ENCODE results near the gene CEP44. TPM values are rescaled to one million over a fixed set of nuclear protein-coding genes. Genes with fewer than 3 reads are reported as not detected.
A peak's percentile ranks its signal among the peaks of the same experiment; 100 is the strongest.

The CEP44 gene
- total and polyA plus RNA-seq, 2 experiments from 2014 or later: 6.1 to 8.1 TPM

GRCh38 chr4:174279433-174280155 lies 4.1 kb upstream of the CEP44 start:
- H3K27ac ChIP-seq: no peak overlapping the region
- H3F3A ChIP-seq (ENCODE audit: insufficient read depth): peaks cover 3% of the 10 kb centered on the region; the same call in 1 of the 2 replicates
- peaks cover 13% of the 10 kb centered on the region; the same call in 1 of the 2 replicates for H3K4me1 ChIP-seq (ENCODE audit: insufficient read depth)
- DNase-seq: no peak
- H4K20me1 ChIP-seq (ENCODE audit: insufficient read depth): no peaks in the 10 kb centered on the region
- H3K9me3 ChIP-seq (ENCODE audit: low read depth): no peaks in the 10 kb centered on the region
- in situ Hi-C loops (cut with MboI): no loop called here
- H3K79me2 ChIP-seq (ENCODE audit: insufficient read depth): peaks cover 88% of the 10 kb centered on the region
- H3K36me3 ChIP-seq (ENCODE audit: low read depth): peaks cover 8% of the 10 kb centered on the region; the same call in 1 of the 2 replicates
- H3K9ac ChIP-seq: no peak overlapping the region
- TF ChIP-seq EZH2phosphoT487 (IDR thresholded peaks at IDR 0.05; ENCODE audit: insufficient read depth, low read depth): no peak
- no peak for TF ChIP-seq EZH2 (IDR thresholded peaks at IDR 0.05; ENCODE audit: insufficient read depth, poor library complexity, severe bottlenecking)
- H3K4me2 ChIP-seq (ENCODE audit: unreplicated experiment): no peak overlapping the region
- H3K4me3 ChIP-seq: no peak overlapping the region
- no peaks in the 10 kb centered on the region for H3K9me2 ChIP-seq (ENCODE audit: insufficient read depth)
- no peak overlapping the region for H2AFZ ChIP-seq
- 79 to 82% methylated on average over 3 of the region's 3 CpGs for WGBS, 2 experiments (ENCODE audit: low coverage in 1 of 2, low lambda C conversion rate in 2 of 2, missing lambda C conversion rate in 2 of 2)
- no peaks in the 10 kb centered on the region for H3K27me3 ChIP-seq (replicated peaks; ENCODE audit: insufficient read depth)

GRCh38 chr4:174281182-174281737 lies 2.5 kb upstream of the CEP44 start:
- H3K4me3 ChIP-seq: peak overlapping the region; percentile 5
- no peak overlapping the region for H3K27ac ChIP-seq
- no peaks in the 10 kb centered on the region for H3K27me3 ChIP-seq (replicated peaks; ENCODE audit: insufficient read depth)
- H4K20me1 ChIP-seq (ENCODE audit: insufficient read depth): no peaks in the 10 kb centered on the region
- peaks cover 6% of the 10 kb centered on the region; the same call in 1 of the 2 replicates for H3F3A ChIP-seq (ENCODE audit: insufficient read depth)
- peak overlapping the region; percentile 97; the same call in 1 of the 2 replicates for H3K9ac ChIP-seq
- no peaks in the 10 kb centered on the region for H3K9me3 ChIP-seq (ENCODE audit: low read depth)
- TF ChIP-seq EZH2 (IDR thresholded peaks at IDR 0.05; ENCODE audit: insufficient read depth, poor library complexity, severe bottlenecking) (no peak), EZH2phosphoT487 (IDR thresholded peaks at IDR 0.05; ENCODE audit: insufficient read depth, low read depth) (no peak)
- H3K79me2 ChIP-seq (ENCODE audit: insufficient read depth): peaks cover 88% of the 10 kb centered on the region
- in situ Hi-C loops (cut with MboI): no loop called here
- no peak overlapping the region for H2AFZ ChIP-seq
- H3K4me2 ChIP-seq (ENCODE audit: unreplicated experiment): peak overlapping the region; percentile 98
- 78 to 80% methylated on average over 5 of the region's 5 CpGs for WGBS, 2 experiments (ENCODE audit: low coverage in 1 of 2, low lambda C conversion rate in 2 of 2, missing lambda C conversion rate in 2 of 2)
- H3K4me1 ChIP-seq (ENCODE audit: insufficient read depth): peaks cover 21% of the 10 kb centered on the region
- DNase-seq: no peak
- peaks cover 8% of the 10 kb centered on the region; the same call in 1 of the 2 replicates for H3K36me3 ChIP-seq (ENCODE audit: low read depth)
- no peaks in the 10 kb centered on the region for H3K9me2 ChIP-seq (ENCODE audit: insufficient read depth)

GRCh38 chr4:174281901-174282300 lies 1.8 kb upstream of the CEP44 start:
- in situ Hi-C loops (cut with MboI): no loop called here
- Histone ChIP-seq H4K20me1 (ENCODE audit: insufficient read depth) (no peaks in the 10 kb centered on the region), H2AFZ (no peak overlapping the region), H3K9ac (peak overlapping the region; percentile 97), H3K27me3 (replicated peaks; ENCODE audit: insufficient read depth) (no peaks in the 10 kb centered on the region), H3K27ac (peak overlapping the region; percentile 98), H3K36me3 (ENCODE audit: low read depth) (peaks cover 8% of the 10 kb centered on the region; the same call in 1 of the 2 replicates), H3K9me2 (ENCODE audit: insufficient read depth) (no peaks in the 10 kb centered on the region), H3K4me3 (peak overlapping the region; percentile 95), H3K4me1 (ENCODE audit: insufficient read depth) (peaks cover 21% of the 10 kb centered on the region), H3K9me3 (ENCODE audit: low read depth) (no peaks in the 10 kb centered on the region), H3K4me2 (ENCODE audit: unreplicated experiment) (peak overlapping the region; percentile 98), H3K79me2 (ENCODE audit: insufficient read depth) (peaks cover 88% of the 10 kb centered on the region), H3F3A (ENCODE audit: insufficient read depth) (peaks cover 6% of the 10 kb centered on the region; the same call in 1 of the 2 replicates)
- TF ChIP-seq EZH2phosphoT487 (IDR thresholded peaks at IDR 0.05; ENCODE audit: insufficient read depth, low read depth): no peak
- no peak for TF ChIP-seq EZH2 (IDR thresholded peaks at IDR 0.05; ENCODE audit: insufficient read depth, poor library complexity, severe bottlenecking)
- peak; percentile 31 for DNase-seq

DNA sequence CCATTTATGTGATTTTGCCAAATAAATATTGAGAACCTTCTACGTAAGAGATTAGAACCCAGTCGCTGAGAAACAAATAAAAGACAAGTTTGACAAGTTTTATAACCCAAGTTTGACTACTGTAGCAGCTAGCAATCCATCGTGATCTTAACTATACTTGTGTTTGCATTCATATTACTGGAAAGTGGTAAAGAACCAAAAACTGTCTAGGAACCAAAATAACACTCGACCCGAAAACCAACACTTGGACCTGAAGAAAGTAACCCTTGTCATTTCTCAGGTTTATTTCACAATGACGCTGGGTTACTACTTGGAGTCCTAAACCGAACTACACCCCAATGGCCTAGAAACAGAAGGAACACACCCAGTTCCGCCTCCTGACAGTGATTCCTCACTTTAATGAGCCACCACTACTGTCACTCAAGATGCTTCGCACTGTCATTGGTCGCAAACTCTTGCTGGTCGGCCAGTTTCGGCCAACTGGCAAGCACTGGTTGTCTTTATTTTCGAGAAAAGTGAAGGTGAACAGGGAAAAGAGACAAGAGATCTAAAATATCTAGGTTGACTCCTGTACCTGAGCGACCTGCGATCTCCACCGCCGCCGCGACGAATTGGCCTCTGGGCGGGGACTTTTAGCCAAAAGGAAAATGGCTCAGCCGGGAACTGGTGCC lies 740 bp upstream of the CEP44 start:
- Histone ChIP-seq H3F3A (ENCODE audit: insufficient read depth) (peaks cover 6% of the 10 kb centered on the region; the same call in 1 of the 2 replicates), H4K20me1 (ENCODE audit: insufficient read depth) (no peaks in the 10 kb centered on the region), H3K9ac (peak overlapping the region; percentile 97), H3K4me1 (ENCODE audit: insufficient read depth) (peaks cover 21% of the 10 kb centered on the region), H3K4me3 (peak overlapping the region; percentile 95), H2AFZ (peak overlapping the region; percentile 98), H3K27ac (peak overlapping the region; percentile 98), H3K79me2 (ENCODE audit: insufficient read depth) (peaks cover 88% of the 10 kb centered on the region), H3K9me3 (ENCODE audit: low read depth) (no peaks in the 10 kb centered on the region), H3K27me3 (replicated peaks; ENCODE audit: insufficient read depth) (no peaks in the 10 kb centered on the region), H3K9me2 (ENCODE audit: insufficient read depth) (no peaks in the 10 kb centered on the region), H3K4me2 (ENCODE audit: unreplicated experiment) (peak overlapping the region; percentile 98), H3K36me3 (ENCODE audit: low read depth) (peaks cover 8% of the 10 kb centered on the region; the same call in 1 of the 2 replicates)
- DNase-seq: peak; percentile 96
- WGBS, 2 experiments (ENCODE audit: low coverage in 1 of 2, low lambda C conversion rate in 2 of 2, missing lambda C conversion rate in 2 of 2): 0 to 1% methylated on average over 22 of the region's 22 CpGs
- in situ Hi-C loops (cut with MboI): no loop called here
- TF ChIP-seq EZH2 (IDR thresholded peaks at IDR 0.05; ENCODE audit: insufficient read depth, poor library complexity, severe bottlenecking) (no peak), EZH2phosphoT487 (IDR thresholded peaks at IDR 0.05; ENCODE audit: insufficient read depth, low read depth) (no peak)

Data from GM23248 (cell line).